Epithelial cell of proximal tubule (primary cell): ENCODE results near the gene ATP2C2. TPM values are rescaled to one million over a fixed set of nuclear protein-coding genes. Genes with fewer than 3 reads are reported as not detected.

Source experiments
- DNase-seq: peaks from one replicate; pipeline ENCODE4 v3.0.0-alpha.2; 2011; ENCODE audit warnings: low read depth
- H3K4me3 ChIP-seq: 2 replicates; pipeline ENCODE4 v1.5.1; 2011; ENCODE audit warnings: low read depth, mild to moderate bottlenecking, low read length
- CTCF ChIP-seq: conservative IDR thresholded peaks from 2 replicates; pipeline ENCODE4 v1.5.1; 2012; ENCODE audit warnings: low read depth, mild to moderate bottlenecking, low read length
- total RNA-seq: library from RNA; depleted of rRNA; stranded (reverse); fragments of >200 nt; gene quantifications from 2 replicates; pipeline ENCODE4 v1.2.3, GENCODE V29; 2015

The ATP2C2 gene
- total RNA-seq, 1 donor from 2014 or later = 6.3 TPM

- TF ChIP-seq CTCF = no peak
- no peak for DNase-seq
Measured at GRCh38 chr16:84350685-84351400, 17.5 kb upstream of the ATP2C2 start.

GRCh38 chr16:84351630-84352029, 16.7 kb upstream of the ATP2C2 start:
- TF ChIP-seq CTCF = no peak

More at GRCh38 chr16:84350685-84351400, 17.5 kb upstream of the ATP2C2 start:
- H3K4me3 ChIP-seq = no peak overlapping the region

GRCh38 chr16:84354306-84354705, 14.0 kb upstream of the ATP2C2 start:
- no peak for DNase-seq
- no peak for TF ChIP-seq CTCF
- H3K4me3 ChIP-seq = no peak overlapping the region

More at GRCh38 chr16:84351630-84352029, 16.7 kb upstream of the ATP2C2 start:
- no peak overlapping the region for H3K4me3 ChIP-seq
- no peak for DNase-seq

- DNase-seq = no peak
- no peak for TF ChIP-seq CTCF
- H3K4me3 ChIP-seq = no peak overlapping the region
Measured at GRCh38 chr16:84355149-84355548, 13.2 kb upstream of the ATP2C2 start.

- no peak for DNase-seq
- TF ChIP-seq CTCF = no peak
- no peak overlapping the region for H3K4me3 ChIP-seq
Measured at GRCh38 chr16:84356176-84356575, 12.2 kb upstream of the ATP2C2 start.

- no peak for TF ChIP-seq CTCF
- H3K4me3 ChIP-seq = no peak overlapping the region
- no peak for DNase-seq
Measured at GRCh38 chr16:84356591-84357116, 11.7 kb upstream of the ATP2C2 start.

GRCh38 chr16:84357191-84357651, 11.1 kb upstream of the ATP2C2 start:
- H3K4me3 ChIP-seq = no peak overlapping the region
- DNase-seq = no peak
- no peak for TF ChIP-seq CTCF
